ENCODE data around the gene LDLRAD3.

DNA sequence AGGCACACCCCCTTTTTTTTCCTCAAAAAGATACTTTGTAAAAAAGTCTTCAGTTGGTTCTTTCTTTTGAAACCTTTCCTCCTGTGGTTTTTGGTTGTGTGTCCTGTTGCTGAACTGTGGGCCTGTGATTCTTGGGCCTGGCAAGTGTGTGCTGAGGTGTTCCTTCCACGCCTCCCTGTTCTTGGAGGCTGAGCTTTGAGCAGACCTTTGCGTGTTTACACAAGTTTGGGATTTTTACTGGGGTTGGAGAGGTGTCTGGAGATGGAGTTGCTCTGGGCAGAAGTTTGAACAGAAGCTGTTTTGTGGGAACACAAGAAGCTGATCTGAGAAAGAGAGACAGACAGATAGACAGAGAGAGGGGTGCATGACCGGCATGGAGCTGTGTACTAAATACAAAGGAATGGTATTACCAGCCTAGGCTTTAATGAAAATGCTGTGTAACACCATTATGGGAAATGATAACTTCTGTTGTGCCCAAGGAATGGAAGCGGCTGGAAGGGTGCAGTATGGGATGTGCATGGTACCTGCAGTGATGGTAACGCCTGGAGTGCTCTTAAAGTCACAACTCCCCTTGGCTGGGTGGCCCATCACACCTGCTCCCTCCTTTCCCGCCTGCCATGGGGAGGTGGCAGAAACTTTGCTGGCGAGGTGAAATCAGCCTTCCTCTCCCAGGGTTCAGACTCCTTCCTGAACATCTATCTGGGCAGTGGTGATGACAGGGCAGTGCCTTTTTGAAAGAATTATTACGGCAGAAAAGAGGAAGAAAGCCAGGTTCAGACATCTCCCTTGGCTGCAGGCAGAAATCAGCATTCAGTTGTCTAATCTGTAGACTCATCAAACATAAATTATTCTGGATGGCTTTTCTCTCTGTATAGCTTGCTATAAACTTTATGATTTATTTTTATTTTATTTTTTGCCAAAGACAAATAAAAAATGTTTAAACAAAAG, 70.4 kb downstream of the LDLRAD3 start:
- no peak for TF ChIP-seq CTCF (IDR thresholded peaks at IDR 0.05)
- TF ChIP-seq POLR2A (IDR thresholded peaks at IDR 0.05): no peak

Data from adrenal gland (tissue), 5 donors.